Iris pigment epithelial cell (primary cell): ENCODE measurements around the gene SUFU.
"Not testable (repeated sequence)": the region's sequence is repeated elsewhere in the genome, so short reads cannot be mapped to it uniquely, and the experiment has no call there.

Experiments used
- DNase-seq: peaks from one replicate; pipeline ENCODE4 v3.0.0-alpha.2; 2011; ENCODE audit warnings: low read depth

Gene SUFU

DNA sequence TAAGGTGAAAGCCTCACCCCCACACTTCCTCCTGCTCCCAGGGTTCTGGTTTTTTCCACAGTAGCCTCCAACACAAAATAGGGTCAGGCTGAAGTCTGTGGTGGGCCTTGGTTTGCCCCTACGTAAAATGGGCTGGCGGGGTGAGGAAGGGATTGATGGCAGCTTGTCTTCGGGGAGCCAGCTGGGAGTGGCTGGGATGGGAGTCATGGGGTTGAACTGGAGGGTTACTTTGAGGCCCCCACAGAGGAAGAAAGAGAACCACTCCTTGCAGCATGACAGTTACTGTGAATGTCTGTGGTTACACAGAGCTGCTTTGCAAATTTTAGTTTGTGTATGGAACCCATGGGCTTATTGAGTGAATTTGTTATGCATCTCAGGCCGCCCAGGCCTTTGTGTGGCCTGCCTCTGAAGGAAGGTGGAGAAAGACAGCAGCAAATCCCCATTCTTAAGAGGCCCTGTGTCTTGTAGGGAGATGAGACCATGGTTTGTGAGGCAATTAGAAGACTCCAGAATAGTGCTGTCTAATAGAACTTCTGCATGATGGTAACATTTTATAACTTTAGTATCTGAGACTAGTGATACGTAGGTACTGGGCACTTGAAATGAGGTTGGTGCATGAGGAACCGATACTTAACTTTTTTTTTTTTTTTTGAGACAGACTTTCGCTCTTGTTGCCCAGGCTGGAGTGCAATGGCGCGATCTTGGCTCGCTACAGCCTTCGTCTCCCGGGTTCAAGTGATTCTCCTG is 148.6 kb downstream of the SUFU start:
- DNase-seq: no peak

DNA sequence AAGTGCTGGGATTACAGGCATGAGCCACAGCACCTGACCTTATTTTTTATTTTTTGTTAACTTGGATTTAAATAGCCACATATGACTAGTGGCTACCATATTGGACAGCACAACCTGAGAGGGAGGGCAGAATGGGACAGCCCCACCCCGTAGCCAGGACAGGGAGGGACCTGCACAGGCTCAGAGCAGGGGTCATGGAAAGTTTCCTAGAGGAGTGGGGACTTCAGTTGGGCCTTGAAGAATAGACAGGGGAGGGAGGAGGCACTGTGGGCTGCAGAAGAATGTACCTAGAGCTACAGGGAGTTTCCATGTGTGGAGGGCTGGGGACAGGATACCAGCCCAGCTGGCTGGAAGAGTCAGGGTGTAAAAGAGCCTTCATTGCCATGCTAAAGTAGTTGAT is 149.3 kb downstream of the SUFU start:
- no peak for DNase-seq

DNA sequence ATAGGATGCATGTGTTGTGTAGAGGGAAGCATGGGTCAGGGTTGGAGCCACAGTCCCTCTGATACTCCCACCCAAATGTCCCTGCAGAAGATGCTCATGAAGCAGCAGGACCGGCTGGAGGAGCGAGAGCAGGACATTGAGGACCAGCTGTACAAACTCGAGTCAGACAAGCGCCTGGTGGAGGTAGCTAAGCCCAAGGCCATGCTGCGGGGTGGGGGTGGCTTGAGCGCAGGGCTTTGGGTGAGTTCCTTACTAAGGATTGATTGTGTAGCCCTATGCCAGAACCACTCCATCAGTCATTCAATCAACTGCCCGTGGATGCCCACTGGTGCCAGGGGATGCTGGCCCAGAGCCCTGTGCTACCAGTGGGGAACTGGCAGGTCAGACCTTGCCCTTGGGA is 150.8 kb downstream of the SUFU start:
- no peak for DNase-seq

DNA sequence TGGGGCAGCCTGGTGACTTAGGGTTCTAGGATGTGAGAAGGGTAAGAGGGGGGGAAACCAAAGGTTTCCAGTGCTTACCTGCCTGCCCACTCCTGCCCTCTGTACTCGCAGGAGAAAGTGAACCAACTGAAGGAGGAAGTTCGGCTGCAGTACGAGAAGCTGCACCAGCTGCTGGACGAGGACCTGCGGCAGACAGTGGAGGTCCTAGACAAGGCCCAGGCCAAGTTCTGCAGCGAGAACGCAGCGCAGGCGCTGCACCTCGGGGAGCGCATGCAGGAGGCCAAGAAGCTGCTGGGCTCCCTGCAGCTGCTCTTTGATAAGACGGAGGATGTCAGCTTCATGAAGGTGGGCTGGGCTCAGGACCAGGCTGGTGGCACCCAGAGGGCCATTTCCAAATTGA is 151.2 kb downstream of the SUFU start:
- no peak for DNase-seq

DNA sequence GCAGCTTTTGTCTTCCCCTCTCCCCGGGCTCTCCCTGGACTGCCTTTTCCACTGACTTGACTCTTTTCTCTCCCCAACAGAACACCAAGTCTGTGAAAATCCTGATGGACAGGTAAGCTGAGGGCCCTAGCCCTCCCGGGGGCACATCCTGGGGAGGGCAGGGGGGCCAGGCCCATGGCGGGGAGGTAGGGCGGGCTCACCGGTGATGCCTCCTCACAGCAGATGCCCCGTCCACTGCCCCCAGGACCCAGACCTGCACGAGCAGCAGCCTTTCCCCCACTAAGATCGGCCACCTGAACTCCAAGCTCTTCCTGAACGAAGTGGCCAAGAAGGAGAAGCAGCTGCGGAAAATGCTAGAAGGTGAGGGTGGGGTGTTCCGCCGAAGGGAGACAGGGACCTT is 152.3 kb downstream of the SUFU start:
- no peak for DNase-seq

DNA sequence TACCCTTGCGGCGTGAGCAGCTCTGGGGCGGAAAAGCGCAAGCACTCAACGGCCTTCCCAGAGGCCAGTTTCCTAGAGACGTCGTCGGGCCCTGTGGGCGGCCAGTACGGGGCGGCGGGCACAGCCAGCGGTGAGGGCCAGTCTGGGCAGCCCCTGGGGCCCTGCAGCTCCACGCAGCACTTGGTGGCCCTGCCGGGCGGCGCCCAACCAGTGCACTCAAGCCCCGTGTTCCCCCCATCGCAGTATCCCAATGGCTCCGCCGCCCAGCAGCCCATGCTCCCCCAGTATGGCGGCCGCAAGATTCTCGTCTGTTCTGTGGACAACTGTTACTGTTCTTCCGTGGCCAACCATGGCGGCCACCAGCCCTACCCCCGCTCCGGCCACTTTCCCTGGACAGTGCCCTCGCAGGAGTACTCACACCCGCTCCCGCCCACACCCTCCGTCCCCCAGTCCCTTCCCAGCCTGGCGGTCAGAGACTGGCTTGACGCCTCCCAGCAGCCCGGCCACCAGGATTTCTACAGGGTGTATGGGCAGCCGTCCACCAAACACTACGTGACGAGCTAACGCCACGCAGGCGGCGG is 153.1 kb downstream of the SUFU start:
- DNase-seq: no peak

DNA sequence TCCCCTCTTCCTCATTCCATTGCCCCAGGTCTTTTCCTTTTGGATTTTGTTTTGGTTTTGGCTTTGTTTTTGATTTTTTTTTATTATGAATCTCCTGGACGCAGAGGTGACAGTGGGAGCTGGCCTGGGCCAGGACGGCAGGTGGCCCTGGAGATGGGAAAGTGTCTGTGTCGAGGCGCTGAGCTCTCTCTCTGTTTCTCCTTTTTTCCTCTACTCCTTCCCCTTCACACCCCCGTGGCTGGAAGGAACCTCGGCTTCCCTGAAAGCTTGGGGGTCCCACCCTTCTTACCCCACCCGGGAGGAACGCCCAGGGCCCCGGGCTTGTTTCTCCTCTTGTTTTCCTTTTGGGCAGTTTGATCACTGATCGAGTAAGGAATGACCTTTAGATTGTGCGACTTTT is 153.7 kb downstream of the SUFU start:
- no peak for DNase-seq

DNA sequence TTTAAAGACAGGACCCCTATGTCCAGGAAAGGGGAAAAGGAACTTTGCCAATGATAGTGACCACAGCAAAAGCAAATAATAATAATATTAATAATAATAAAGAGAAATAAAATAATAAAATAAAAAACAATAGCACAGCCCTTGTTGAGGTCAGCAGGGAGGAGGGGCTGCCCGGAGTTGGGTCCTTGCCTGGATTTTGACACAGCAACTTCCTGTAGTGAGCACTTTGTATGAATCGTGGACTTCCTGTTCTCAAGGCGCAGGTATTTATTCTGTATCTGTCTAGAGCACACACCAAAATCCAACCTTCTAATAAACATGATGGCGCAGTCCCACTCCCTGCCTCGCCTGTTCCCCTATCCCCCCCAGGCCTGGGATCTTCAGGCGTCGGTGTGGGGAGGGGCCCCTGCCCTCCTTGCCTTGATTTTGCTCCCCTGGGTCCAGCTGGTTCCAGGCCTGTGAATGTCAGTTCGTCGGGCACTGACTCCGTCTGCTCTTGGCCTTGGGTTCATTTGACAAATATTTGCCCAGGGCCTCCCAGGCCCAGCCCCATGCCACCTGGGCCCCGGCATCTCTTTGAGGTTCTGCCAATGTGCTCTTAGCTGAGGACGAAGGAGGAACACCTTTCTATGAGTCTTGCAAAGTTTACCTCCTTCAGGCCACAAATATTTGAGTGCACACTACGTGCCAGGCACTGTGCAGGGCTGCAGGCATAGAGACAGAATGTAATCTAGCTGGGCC is 154.4 kb downstream of the SUFU start:
- peak; percentile 78 for DNase-seq

DNA sequence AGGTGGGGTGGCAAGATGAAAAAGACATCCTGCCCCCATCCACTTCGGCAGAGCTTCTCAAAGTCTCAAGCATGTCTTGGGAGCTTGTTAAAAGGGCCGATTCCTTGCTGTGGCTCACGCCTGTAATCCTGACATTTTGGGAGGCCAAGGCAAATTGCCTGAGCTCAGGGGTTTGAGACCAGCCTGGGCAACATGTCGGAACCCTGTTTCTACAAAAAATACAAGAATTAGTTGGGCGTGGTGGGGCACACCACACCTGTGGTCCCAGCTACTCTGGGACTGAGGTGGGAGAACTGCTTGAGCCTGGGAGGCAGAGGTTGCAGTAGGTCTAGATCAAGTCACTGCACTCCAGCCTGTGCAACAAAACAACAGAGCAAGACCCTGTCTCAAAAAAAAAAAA is 155.0 kb downstream of the SUFU start:
- no peak for DNase-seq

DNA sequence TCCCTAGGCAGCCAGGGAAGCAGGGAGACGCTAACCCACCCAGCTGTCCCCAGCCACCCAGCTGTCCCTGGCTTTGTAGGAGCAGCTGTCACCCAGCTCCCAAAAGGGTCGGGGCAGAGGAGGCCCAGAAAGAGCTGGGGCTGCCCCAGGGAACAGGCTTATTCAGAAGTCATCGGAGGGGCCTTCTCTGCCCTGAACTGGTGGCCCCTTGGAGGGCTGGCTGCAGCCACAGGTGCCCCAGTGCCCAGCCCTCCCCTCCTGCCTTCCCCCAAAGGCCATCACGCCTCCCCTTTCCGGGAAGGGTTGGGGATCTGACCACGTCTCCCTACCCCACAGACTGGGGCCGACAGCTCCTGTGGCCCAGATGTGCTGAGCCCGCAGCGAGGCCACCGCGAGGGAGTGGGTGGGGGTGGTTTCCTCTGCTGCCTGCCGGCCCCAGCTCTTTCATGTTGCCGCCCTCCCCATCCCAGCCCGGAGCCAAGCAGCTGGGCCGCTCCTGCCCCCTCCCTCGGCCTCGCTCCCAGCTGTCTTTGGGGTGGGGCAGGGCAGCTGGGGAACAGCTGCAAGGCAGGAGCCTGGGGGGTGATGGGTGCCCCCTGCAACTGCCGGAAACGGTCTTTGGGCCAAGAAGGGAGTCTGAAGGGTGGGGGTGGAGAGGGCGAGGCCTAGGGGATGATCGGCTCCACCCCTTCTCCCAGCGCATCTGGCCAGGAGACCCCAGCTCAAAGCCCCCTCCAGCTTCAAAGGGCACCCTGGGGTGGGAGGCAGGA is 157.3 kb downstream of the SUFU start:
- peak; percentile 64 for DNase-seq

DNA sequence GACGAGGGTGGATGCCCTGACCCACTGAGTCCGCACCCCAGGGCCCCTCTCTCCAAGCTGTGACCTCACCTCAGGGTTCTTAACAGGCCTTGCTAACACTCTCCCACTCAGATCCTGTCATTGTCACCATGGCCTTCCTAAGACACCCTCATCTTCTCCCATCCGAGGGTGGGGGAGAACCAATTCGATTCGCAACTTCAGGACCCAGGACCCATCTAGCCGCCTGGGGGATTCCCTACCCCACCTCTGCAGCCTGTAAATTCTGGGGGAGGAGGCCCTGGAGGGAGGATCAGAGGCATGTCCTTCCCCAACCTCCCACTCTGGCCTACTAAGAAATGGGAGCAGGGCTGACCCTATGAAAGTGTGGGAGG is 157.9 kb downstream of the SUFU start:
- DNase-seq: no peak

DNA sequence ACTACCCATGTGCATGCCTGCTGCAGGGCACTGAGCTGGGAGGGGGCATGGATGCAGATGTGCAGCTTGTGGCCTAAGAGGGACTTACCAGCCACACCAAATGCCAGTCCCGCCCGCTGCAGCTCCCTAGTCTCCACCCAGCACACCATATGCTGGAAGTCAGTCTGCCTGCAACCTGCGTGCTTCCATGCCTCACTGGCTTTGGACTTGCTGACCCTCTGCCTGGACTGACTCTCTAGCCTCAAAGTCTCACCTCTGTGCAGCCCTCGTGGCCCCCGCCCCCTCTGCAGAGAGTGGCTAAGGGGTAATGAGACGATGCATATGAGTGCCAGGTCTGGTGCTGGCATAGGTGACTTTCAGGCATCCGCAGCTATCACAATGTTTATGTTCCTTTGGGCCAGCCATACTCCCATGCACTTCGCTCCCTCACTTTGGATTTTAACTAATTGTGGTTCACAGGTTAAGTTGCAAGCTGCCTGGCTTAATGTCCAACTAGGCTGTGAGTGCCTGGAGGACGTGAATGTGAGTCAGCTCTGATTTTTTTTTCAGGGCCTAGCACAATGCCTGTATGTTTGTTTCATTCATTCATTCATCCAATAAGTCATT is 162.2 kb downstream of the SUFU start:
- no peak for DNase-seq

DNA sequence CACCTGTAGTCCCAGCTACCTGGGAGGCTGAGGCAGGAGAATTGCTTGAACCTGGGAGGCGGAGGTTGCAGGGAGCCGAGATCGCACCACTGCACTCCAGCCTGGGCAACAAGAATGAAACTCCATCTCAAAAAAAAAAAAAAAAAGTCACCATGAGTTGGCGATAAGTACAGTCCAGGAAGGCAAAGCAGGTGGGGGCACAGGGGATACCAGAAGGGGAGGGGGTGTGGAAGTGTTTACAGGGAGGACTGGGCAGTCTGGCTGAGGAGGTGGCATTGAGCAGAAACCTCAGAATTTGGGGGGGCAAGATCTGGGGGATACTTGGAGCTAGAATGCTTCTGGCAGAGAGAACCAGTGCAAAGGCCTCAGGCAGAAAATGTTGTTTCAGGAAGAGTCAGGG is 163.6 kb downstream of the SUFU start:
- not testable (repeated sequence) for DNase-seq

DNA sequence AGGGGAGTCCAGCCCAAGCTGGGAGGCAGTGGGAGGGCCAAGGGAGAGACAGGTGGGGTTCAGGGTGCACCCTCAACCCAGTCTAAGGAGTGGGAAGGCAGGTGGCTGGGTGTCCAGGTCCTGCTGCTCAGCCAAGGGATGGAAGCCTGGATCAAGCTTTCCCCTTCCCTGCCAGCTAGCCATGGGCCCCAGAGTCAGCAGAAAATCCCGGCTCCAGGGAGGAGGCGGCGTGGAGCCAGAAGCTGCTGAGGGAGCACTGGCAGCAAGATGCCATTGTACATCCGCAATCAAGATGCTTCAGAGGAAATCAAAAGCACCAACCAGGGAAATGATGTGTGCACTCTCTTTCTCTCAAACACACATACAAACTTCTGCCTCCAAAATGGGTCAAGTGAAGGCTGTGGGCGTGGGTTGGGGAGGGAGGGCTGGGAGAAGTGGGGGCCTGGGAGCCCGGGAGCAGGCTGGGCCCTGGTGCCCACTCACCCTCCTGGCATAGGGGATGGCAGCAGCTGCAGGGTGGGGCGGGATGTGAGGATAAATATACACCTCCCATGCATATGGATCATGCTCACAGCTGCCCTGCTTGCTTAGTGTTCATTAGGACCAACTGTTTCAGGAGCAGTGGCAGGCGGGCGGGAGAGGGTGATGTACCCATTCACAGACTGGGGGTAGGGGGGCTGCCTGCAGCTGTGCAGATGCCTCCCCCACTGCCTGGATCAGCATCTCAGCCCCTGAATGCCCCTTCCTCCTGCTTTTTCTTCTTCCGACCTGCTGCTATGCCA is 164.7 kb downstream of the SUFU start:
- DNase-seq: no peak

DNA sequence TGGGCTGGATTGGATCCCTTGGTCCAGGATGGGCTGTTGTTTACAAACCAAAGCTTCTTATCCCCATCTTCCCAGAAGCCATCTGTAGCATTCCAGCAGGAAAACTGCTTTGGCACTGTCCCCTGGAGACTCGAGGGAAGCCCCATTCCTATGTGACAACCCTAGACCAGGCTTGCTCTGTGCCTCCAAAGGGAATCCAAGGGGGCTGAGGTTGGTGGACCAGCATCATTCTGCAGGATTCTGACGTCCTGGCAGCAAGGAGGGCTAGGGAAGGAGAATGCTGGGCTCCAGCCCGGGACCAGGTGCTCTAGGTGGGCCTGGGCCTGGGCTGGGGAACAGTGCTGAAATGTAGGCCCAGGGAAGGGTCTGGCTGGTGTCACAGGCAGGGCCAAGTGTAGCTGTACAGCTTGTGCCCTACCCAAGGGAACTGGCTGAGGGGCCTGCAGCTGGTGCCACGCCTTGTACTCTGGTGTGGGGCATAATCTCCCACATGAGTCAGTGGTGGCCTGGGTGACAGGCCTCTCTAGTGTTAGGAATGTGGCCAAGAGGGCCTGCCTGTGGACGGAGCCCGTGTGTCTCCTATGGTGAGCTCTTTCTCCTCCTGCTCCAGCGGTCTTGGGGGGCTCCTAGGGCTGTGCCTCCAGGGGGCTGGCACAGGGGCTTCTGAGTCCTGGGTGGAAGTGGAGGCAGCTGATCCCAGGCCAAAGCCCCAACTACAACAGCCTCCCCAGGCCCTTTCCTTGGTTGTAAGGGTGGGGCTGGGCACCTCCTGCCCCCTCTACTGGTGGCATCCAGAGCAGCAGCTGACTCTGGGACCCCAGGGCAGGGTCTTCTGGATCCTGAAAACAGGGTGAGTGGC is 165.7 kb downstream of the SUFU start:
- peak; percentile 39 for DNase-seq

DNA sequence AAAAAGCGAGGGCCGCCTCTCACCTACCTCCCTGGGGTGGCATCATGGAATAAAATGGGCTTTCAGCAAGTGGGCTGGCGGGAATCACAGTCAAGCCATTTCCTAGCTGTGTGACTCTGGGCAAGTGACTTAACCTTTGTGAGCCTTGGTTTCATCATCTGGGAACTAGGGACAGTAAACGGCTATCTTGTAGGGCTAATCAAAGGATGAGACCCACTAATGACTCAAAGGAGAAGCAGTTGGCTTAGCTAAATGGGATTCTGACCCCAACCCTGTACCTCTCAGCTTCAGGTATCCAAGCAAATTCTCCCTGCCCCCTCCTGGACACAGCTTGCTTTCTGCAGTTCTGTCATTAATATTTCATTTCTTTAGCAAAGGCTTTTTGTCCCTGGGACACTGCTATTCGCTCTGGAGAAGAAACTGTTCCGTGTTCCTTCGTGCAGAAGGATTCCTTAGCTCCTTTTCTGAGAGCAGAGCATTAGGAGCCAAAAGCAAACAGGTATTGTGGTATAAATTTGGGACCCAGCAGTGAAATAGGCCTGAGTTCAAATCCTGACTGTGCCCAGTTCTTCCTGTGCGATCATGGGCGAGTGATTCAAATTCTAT is 166.4 kb downstream of the SUFU start:
- DNase-seq: no peak

DNA sequence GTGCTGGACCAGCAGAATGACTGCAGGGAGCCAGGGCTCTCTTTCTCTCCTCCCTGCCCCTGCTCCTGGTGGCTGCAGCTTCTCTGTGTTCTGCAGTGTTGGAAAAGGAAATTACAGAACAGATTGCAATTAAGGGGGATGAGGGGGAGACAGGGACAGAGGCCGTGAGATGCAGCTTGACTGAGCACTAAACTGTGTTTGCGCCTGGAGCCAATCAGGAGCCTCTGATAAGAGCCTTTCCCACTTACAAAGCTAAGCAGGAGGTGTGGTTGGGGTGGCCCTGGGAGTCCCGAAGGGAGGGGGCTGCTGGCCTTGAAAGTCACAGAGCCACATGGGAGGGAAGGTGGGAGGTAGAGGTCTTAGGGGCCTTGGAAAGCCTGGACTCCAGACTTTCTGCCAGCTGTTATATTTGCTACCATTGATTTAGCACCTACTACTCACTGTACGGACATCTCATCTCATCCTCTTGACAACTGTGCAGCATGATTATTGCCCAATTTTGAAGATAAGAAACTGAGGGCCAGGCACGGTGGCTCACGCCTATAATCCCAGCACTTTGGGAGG is 167.2 kb downstream of the SUFU start:
- no peak for DNase-seq

DNA sequence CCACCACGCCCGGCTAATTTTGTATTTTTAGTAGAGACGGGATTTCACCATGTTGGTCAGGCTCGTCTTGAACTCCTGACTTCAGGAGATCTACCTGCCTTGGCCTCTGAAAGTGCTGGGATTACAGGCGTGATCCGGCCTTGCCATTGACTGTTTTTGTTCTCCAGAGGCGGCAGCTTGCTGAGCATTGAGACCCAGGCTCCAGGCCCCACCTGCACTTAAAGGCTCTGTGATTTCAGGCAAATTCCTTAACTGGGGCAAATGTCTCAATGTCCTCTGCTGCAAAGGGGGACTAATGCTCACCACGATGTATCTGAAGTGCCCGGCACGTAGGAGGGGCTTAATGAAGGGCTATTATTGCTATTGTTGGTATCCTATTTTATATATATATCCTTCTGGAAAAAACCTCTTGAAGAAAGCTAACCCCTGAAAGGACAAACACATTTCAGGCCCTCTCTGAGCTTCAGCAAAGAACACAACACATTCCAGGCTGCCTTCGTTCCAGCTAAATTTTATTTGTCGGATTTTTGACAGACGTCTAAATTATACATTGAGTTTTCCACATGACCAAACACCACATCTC is 169.6 kb downstream of the SUFU start:
- DNase-seq: no peak

DNA sequence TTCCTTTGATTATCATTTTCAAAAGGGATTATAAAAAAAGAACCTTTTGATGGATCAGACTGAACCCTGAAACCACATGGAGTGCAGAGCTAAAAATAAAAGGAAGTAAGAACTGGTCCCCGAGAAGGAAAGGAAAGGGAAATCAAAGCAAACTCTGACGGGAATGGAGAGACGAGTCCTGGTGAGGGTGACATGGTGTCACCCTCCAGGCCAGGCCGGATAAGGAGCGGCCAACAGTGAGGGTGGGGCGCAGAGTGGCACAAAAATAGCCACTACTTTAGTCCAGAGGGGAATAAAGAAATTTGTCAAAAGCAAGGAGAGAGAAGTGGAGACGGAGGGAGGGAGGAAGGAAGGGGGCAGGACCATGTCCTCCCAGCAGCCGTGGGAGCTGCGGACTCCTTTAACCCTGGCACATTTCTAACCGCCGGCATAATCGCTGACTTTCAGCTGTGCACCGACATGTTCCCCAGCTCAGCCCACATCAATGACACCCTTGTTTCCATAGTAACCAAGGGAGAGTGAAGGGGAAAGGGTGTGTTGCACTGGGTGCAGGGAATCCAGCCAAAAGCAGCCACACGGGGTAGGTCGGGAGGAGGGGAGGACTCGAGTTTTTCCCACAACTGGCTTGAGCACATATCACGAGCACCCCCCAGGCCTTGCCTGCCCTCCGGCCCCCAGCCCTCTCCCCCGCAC is 170.2 kb downstream of the SUFU start:
- peak; percentile 84 for DNase-seq
